Measurements from ENCODE around the gene MAP3K20. TPM values are rescaled to one million over a fixed set of nuclear protein-coding genes. Genes with fewer than 3 reads are reported as not detected.

The MAP3K20 gene
- total and polyA plus RNA-seq, 2 of the 8 experiments (the other 6 are each of a cell fraction or from before 2014, with no cell fraction given) = 3.1 to 11.1 TPM

DNA sequence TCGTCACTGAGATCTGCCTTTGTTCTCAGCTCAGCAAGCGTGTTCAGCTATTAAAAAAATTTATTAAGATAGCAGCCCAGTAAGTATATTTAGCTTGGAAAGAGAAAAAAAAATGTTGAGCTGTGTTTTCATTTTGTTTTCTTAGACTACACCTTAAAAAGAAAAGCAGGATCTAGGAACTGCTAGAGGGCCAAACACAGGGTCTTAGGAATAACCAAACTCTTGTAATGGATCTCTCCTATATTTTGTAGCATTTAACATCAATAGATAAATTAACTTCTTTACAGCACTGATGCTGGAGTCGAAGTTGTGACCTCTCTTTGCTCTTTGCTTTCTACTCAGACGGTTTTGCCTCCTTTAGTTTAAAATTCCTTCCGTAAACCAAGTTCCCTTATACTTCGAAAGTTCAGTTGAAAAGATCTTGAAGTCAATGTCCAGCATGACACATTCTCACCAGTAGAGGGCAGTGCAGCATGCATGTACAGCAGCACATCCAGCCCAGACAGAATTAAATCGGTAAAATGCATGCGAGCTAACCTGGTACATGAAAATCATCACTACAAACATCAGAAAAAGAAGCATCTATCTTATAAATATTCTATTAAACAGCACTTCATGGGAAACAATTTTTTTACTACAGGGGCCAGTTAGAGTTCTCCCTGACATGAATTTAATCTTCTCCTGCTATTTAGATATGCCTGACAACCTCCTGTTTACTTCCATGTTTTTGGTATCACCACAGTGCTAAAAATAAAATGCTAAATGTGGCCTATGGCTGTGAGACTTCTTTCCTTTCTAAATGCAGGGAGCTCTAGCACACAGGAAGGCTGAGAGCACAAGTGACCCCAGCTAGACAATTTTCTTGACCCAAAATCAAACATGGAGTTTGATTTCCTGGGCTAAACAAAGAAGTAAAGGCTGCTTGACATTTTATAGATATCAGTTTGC is 48.2 kb upstream of the MAP3K20 start (continued):
- TF ChIP-seq, protein P1, sequence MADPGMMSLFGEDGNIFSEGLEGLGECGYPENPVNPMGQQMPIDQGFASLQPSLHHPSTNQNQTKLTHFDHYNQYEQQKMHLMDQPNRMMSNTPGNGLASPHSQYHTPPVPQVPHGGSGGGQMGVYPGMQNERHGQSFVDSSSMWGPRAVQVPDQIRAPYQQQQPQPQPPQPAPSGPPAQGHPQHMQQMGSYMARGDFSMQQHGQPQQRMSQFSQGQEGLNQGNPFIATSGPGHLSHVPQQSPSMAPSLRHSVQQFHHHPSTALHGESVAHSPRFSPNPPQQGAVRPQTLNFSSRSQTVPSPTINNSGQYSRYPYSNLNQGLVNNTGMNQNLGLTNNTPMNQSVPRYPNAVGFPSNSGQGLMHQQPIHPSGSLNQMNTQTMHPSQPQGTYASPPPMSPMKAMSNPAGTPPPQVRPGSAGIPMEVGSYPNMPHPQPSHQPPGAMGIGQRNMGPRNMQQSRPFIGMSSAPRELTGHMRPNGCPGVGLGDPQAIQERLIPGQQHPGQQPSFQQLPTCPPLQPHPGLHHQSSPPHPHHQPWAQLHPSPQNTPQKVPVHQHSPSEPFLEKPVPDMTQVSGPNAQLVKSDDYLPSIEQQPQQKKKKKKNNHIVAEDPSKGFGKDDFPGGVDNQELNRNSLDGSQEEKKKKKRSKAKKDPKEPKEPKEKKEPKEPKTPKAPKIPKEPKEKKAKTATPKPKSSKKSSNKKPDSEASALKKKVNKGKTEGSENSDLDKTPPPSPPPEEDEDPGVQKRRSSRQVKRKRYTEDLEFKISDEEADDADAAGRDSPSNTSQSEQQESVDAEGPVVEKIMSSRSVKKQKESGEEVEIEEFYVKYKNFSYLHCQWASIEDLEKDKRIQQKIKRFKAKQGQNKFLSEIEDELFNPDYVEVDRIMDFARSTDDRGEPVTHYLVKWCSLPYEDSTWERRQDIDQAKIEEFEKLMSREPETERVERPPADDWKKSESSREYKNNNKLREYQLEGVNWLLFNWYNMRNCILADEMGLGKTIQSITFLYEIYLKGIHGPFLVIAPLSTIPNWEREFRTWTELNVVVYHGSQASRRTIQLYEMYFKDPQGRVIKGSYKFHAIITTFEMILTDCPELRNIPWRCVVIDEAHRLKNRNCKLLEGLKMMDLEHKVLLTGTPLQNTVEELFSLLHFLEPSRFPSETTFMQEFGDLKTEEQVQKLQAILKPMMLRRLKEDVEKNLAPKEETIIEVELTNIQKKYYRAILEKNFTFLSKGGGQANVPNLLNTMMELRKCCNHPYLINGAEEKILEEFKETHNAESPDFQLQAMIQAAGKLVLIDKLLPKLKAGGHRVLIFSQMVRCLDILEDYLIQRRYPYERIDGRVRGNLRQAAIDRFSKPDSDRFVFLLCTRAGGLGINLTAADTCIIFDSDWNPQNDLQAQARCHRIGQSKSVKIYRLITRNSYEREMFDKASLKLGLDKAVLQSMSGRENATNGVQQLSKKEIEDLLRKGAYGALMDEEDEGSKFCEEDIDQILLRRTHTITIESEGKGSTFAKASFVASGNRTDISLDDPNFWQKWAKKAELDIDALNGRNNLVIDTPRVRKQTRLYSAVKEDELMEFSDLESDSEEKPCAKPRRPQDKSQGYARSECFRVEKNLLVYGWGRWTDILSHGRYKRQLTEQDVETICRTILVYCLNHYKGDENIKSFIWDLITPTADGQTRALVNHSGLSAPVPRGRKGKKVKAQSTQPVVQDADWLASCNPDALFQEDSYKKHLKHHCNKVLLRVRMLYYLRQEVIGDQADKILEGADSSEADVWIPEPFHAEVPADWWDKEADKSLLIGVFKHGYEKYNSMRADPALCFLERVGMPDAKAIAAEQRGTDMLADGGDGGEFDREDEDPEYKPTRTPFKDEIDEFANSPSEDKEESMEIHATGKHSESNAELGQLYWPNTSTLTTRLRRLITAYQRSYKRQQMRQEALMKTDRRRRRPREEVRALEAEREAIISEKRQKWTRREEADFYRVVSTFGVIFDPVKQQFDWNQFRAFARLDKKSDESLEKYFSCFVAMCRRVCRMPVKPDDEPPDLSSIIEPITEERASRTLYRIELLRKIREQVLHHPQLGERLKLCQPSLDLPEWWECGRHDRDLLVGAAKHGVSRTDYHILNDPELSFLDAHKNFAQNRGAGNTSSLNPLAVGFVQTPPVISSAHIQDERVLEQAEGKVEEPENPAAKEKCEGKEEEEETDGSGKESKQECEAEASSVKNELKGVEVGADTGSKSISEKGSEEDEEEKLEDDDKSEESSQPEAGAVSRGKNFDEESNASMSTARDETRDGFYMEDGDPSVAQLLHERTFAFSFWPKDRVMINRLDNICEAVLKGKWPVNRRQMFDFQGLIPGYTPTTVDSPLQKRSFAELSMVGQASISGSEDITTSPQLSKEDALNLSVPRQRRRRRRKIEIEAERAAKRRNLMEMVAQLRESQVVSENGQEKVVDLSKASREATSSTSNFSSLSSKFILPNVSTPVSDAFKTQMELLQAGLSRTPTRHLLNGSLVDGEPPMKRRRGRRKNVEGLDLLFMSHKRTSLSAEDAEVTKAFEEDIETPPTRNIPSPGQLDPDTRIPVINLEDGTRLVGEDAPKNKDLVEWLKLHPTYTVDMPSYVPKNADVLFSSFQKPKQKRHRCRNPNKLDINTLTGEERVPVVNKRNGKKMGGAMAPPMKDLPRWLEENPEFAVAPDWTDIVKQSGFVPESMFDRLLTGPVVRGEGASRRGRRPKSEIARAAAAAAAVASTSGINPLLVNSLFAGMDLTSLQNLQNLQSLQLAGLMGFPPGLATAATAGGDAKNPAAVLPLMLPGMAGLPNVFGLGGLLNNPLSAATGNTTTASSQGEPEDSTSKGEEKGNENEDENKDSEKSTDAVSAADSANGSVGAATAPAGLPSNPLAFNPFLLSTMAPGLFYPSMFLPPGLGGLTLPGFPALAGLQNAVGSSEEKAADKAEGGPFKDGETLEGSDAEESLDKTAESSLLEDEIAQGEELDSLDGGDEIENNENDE (IDR thresholded peaks at IDR 0.05; ENCODE audit: insufficient replicate concordance, low read length) = peak; percentile 32
- TF ChIP-seq, protein P2, sequence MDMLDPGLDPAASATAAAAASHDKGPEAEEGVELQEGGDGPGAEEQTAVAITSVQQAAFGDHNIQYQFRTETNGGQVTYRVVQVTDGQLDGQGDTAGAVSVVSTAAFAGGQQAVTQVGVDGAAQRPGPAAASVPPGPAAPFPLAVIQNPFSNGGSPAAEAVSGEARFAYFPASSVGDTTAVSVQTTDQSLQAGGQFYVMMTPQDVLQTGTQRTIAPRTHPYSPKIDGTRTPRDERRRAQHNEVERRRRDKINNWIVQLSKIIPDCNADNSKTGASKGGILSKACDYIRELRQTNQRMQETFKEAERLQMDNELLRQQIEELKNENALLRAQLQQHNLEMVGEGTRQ (IDR thresholded peaks at IDR 0.05; ENCODE audit: low read length) = no peak

Measured in H1 (cell line).